ENCODE data around the gene CTNNA1.

GRCh38 chr5:138805096-138805495, 51.9 kb downstream of the CTNNA1 start:
- no peak for TF ChIP-seq CTCF (IDR thresholded peaks at IDR 0.05)
- TF ChIP-seq POLR2A (IDR thresholded peaks at IDR 0.05), result no peak
